ENCODE measurements around the gene QARS1. TPM values are rescaled to one million over a fixed set of nuclear protein-coding genes. Genes with fewer than 3 reads are reported as not detected.

Gene QARS1
- total and polyA plus RNA-seq, 2 experiments from 2014 or later = 173 to 373 TPM

DNA sequence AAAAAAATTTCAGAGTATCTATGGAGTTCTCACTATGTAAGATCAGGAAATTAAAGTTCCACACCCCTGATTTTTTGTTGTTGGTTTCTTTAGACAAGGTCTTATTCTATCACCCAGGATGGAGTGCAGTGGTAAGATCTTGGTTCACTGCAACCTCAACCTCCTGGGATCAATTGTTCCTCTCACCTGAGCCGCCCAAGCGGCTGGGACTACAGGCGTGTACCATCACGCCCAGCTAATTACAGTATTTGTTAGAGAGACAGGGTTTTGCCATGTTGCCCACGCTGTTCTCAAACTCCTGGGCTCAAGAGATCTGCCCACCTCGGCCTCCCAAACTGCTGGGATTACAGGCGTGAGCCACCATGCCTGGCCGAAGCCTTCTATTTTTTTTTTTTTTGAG, 23.1 kb downstream of the QARS1 start (continued):
- TF ChIP-seq, protein P1, sequence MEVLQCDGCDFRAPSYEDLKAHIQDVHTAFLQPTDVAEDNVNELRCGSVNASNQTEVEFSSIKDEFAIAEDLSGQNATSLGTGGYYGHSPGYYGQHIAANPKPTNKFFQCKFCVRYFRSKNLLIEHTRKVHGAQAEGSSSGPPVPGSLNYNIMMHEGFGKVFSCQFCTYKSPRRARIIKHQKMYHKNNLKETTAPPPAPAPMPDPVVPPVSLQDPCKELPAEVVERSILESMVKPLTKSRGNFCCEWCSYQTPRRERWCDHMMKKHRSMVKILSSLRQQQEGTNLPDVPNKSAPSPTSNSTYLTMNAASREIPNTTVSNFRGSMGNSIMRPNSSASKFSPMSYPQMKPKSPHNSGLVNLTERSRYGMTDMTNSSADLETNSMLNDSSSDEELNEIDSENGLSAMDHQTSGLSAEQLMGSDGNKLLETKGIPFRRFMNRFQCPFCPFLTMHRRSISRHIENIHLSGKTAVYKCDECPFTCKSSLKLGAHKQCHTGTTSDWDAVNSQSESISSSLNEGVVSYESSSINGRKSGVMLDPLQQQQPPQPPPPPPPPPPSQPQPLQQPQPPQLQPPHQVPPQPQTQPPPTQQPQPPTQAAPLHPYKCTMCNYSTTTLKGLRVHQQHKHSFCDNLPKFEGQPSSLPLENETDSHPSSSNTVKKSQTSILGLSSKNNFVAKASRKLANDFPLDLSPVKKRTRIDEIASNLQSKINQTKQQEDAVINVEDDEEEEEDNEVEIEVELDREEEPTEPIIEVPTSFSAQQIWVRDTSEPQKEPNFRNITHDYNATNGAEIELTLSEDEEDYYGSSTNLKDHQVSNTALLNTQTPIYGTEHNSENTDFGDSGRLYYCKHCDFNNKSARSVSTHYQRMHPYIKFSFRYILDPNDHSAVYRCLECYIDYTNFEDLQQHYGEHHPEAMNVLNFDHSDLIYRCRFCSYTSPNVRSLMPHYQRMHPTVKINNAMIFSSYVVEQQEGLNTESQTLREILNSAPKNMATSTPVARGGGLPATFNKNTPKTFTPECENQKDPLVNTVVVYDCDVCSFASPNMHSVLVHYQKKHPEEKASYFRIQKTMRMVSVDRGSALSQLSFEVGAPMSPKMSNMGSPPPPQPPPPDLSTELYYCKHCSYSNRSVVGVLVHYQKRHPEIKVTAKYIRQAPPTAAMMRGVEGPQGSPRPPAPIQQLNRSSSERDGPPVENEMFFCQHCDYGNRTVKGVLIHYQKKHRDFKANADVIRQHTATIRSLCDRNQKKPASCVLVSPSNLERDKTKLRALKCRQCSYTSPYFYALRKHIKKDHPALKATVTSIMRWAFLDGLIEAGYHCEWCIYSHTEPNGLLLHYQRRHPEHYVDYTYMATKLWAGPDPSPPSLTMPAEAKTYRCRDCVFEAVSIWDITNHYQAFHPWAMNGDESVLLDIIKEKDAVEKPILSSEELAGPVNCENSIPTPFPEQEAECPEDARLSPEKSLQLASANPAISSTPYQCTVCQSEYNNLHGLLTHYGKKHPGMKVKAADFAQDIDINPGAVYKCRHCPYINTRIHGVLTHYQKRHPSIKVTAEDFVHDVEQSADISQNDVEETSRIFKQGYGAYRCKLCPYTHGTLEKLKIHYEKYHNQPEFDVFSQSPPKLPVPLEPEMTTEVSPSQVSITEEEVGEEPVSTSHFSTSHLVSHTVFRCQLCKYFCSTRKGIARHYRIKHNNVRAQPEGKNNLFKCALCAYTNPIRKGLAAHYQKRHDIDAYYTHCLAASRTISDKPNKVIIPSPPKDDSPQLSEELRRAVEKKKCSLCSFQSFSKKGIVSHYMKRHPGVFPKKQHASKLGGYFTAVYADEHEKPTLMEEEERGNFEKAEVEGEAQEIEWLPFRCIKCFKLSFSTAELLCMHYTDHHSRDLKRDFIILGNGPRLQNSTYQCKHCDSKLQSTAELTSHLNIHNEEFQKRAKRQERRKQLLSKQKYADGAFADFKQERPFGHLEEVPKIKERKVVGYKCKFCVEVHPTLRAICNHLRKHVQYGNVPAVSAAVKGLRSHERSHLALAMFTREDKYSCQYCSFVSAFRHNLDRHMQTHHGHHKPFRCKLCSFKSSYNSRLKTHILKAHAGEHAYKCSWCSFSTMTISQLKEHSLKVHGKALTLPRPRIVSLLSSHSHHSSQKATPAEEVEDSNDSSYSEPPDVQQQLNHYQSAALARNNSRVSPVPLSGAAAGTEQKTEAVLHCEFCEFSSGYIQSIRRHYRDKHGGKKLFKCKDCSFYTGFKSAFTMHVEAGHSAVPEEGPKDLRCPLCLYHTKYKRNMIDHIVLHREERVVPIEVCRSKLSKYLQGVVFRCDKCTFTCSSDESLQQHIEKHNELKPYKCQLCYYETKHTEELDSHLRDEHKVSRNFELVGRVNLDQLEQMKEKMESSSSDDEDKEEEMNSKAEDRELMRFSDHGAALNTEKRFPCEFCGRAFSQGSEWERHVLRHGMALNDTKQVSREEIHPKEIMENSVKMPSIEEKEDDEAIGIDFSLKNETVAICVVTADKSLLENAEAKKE (CRISPR knock-in tag; IDR thresholded peaks at IDR 0.05) = no peak
- TF ChIP-seq, protein P2, sequence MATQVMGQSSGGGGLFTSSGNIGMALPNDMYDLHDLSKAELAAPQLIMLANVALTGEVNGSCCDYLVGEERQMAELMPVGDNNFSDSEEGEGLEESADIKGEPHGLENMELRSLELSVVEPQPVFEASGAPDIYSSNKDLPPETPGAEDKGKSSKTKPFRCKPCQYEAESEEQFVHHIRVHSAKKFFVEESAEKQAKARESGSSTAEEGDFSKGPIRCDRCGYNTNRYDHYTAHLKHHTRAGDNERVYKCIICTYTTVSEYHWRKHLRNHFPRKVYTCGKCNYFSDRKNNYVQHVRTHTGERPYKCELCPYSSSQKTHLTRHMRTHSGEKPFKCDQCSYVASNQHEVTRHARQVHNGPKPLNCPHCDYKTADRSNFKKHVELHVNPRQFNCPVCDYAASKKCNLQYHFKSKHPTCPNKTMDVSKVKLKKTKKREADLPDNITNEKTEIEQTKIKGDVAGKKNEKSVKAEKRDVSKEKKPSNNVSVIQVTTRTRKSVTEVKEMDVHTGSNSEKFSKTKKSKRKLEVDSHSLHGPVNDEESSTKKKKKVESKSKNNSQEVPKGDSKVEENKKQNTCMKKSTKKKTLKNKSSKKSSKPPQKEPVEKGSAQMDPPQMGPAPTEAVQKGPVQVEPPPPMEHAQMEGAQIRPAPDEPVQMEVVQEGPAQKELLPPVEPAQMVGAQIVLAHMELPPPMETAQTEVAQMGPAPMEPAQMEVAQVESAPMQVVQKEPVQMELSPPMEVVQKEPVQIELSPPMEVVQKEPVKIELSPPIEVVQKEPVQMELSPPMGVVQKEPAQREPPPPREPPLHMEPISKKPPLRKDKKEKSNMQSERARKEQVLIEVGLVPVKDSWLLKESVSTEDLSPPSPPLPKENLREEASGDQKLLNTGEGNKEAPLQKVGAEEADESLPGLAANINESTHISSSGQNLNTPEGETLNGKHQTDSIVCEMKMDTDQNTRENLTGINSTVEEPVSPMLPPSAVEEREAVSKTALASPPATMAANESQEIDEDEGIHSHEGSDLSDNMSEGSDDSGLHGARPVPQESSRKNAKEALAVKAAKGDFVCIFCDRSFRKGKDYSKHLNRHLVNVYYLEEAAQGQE (IDR thresholded peaks at IDR 0.05; ENCODE audit: unreplicated experiment) = no peak
- TF ChIP-seq, protein P3, sequence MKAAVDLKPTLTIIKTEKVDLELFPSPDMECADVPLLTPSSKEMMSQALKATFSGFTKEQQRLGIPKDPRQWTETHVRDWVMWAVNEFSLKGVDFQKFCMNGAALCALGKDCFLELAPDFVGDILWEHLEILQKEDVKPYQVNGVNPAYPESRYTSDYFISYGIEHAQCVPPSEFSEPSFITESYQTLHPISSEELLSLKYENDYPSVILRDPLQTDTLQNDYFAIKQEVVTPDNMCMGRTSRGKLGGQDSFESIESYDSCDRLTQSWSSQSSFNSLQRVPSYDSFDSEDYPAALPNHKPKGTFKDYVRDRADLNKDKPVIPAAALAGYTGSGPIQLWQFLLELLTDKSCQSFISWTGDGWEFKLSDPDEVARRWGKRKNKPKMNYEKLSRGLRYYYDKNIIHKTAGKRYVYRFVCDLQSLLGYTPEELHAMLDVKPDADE (IDR thresholded peaks at IDR 0.05) = no peak

DNA sequence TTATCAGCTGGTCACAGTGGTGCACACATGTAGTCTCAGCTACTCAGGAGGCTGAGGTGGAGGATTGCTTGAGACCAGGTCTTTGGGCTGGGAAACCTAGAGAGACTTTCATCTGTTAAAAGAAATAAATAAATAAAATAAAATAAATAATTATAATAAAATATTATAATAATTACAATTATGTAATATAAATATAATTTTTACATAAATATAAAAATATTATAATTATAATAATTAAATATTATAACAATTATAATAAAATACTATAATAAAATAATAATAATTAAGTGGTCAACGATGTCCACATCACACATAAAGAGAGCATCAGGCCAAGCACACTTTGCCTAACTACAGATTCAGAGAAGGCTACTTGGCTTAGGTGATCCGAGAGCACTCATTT, 25.3 kb downstream of the QARS1 start:
- ATAC-seq (no peak), DNase-seq (ENCODE audit: low spot score) (no peak)
- no peak overlapping the region for H3K27ac Mint-ChIP-seq
- H3K4me3 Mint-ChIP-seq = no peak overlapping the region
- H3K27me3 ChIP-seq (ENCODE audit: insufficient read depth) = no peaks in the 10 kb centered on the region
- peaks cover 1% of the 10 kb centered on the region for H3K27me3 Mint-ChIP-seq (ENCODE audit: insufficient read depth, low read depth, poor library complexity)
- H3K4me1 Mint-ChIP-seq = peaks cover 2% of the 10 kb centered on the region; the same call in 1 of the 3 replicates
- peaks cover 35% of the 10 kb centered on the region for H3K36me3 Mint-ChIP-seq (ENCODE audit: low read depth)
- H3K9me2 ChIP-seq (ENCODE audit: insufficient read depth) = no peaks in the 10 kb centered on the region
- H3K4me2 ChIP-seq = no peak overlapping the region
- H3K9me3 Mint-ChIP-seq = no peaks in the 10 kb centered on the region
- no peaks in the 10 kb centered on the region for H3K4me1 ChIP-seq (ENCODE audit: insufficient read depth)
- H3K4me3 ChIP-seq = no peak overlapping the region
- H4K20me1 ChIP-seq (replicated peaks; ENCODE audit: insufficient read depth) = peaks cover 42% of the 10 kb centered on the region
- no peaks in the 10 kb centered on the region for H3F3A ChIP-seq (replicated peaks; ENCODE audit: low read depth)
- peaks cover 92% of the 10 kb centered on the region for H3K79me2 ChIP-seq (replicated peaks; ENCODE audit: insufficient read depth)
- H2AFZ ChIP-seq = no peak overlapping the region
- H3K27ac ChIP-seq (ENCODE audit: low read depth) = no peak overlapping the region
- peaks cover 30% of the 10 kb centered on the region for H3K36me3 ChIP-seq (ENCODE audit: insufficient read depth)
- TF ChIP-seq, protein P4, sequence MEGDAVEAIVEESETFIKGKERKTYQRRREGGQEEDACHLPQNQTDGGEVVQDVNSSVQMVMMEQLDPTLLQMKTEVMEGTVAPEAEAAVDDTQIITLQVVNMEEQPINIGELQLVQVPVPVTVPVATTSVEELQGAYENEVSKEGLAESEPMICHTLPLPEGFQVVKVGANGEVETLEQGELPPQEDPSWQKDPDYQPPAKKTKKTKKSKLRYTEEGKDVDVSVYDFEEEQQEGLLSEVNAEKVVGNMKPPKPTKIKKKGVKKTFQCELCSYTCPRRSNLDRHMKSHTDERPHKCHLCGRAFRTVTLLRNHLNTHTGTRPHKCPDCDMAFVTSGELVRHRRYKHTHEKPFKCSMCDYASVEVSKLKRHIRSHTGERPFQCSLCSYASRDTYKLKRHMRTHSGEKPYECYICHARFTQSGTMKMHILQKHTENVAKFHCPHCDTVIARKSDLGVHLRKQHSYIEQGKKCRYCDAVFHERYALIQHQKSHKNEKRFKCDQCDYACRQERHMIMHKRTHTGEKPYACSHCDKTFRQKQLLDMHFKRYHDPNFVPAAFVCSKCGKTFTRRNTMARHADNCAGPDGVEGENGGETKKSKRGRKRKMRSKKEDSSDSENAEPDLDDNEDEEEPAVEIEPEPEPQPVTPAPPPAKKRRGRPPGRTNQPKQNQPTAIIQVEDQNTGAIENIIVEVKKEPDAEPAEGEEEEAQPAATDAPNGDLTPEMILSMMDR (conservative IDR thresholded peaks at IDR 0.05; ENCODE audit: low read depth in 2 of 2) = no peak
- no peak for TF ChIP-seq JUNB (IDR thresholded peaks at IDR 0.05; ENCODE audit: unreplicated experiment)
- no peak for TF ChIP-seq CREB1 (CRISPR knock-in tag; IDR thresholded peaks at IDR 0.05; ENCODE audit: low read depth)
